ENCODE measurements around the gene ZNF232.
"Not testable (repeated sequence)": the region's sequence is repeated elsewhere in the genome, so short reads cannot be mapped to it uniquely, and the experiment has no call there.

DNA sequence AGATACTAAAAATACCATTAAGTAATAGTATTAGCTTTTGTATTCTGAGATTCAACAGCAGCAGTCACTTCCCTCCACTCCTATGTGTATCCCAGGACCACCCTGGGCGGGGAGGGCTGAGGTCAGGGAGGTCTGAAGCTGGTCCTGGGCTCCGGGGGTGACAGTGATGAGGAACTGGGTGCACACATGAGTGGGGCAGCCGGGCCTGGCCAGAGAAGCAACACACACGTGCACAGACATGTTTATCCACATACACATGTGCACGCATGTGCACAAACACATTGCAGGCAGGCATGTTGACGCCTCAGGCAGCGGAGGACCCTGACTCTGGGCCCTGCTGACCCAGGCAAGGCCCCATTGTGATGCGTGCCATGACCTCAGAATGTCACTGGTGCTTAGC is 16.7 kb upstream of the ZNF232 start:
- TF ChIP-seq, protein P1, sequence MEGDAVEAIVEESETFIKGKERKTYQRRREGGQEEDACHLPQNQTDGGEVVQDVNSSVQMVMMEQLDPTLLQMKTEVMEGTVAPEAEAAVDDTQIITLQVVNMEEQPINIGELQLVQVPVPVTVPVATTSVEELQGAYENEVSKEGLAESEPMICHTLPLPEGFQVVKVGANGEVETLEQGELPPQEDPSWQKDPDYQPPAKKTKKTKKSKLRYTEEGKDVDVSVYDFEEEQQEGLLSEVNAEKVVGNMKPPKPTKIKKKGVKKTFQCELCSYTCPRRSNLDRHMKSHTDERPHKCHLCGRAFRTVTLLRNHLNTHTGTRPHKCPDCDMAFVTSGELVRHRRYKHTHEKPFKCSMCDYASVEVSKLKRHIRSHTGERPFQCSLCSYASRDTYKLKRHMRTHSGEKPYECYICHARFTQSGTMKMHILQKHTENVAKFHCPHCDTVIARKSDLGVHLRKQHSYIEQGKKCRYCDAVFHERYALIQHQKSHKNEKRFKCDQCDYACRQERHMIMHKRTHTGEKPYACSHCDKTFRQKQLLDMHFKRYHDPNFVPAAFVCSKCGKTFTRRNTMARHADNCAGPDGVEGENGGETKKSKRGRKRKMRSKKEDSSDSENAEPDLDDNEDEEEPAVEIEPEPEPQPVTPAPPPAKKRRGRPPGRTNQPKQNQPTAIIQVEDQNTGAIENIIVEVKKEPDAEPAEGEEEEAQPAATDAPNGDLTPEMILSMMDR (IDR thresholded peaks at IDR 0.05), result not testable (repeated sequence)
- not testable (repeated sequence) for TF ChIP-seq ZFX (IDR thresholded peaks at IDR 0.05; ENCODE audit: borderline replicate concordance)

All from 22Rv1 (cell line).